EH (cell line): ENCODE data around the gene ZBTB45.
"Not testable (repeated sequence)": the region's sequence is repeated elsewhere in the genome, so short reads cannot be mapped to it uniquely, and the experiment has no call there.

Experiments used
- DNase-seq: peaks from one replicate; pipeline ENCODE4 v3.0.0-alpha.2; 2015; ENCODE audit warnings: low read depth

The ZBTB45 gene

GRCh38 chr19:58554494-58555368 lies 35.1 kb upstream of the ZBTB45 start, which contains the start of gene CHMP2A:
Gene CHMP2A, minus strand, starts transcription at chr19:58555105. Its CDS starts 893 bp downstream, at chr19:58554212.
- DNase-seq, result peak; percentile 97

DNA sequence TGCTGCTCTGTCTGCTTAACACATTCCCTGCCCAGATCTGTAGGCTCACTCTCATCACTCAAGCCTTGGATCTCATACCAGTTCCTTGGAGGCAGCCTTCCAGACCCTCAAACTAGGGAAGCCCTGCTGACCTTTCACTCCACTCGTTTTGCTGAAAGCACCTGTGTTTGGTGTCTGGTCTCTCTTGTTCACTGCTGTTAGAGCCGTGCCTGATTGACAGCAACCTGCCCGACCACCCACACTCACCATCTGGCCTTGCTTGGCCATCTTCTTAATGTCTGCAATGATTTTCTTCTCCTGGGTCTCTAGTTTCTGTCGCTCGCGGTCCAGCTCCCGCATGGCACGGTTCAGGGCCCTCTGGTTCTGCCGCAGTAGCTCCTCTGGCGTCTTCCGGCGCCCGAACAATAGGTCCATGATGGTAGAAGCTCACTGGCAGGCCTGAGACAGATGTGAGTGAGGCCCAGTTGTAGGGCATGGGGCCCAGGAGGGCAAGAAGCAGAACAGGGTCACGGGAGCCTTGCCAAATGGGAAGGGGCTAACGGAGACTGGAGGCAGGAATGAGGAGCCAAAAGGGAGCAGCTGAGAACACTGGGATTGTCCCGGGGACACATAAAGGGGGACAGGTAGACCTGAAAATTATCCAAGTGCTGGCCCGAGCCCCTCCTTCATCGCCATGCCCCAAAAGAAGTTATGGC lies 34.3 kb upstream of the ZBTB45 start:
- no peak for DNase-seq

DNA sequence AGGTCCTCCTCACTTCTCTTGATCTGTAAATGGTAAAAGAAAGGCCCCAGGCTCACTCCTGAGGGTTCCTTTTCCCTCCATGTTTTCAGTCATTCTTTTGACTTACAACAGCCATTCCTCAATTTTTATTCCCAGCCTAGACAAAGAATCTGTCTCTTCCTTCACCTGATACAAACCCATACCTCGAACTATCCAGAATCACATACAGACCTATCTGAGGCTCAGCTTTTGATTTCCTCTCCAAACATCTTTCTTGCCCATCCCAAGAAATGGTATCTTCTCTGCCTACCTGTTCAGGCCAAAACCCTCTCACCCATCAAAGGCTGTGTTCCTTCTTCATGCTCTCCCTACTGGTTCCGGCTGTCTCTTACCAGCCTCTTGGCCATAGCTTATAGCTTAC lies 33.0 kb upstream of the ZBTB45 start:
- DNase-seq, result no peak

DNA sequence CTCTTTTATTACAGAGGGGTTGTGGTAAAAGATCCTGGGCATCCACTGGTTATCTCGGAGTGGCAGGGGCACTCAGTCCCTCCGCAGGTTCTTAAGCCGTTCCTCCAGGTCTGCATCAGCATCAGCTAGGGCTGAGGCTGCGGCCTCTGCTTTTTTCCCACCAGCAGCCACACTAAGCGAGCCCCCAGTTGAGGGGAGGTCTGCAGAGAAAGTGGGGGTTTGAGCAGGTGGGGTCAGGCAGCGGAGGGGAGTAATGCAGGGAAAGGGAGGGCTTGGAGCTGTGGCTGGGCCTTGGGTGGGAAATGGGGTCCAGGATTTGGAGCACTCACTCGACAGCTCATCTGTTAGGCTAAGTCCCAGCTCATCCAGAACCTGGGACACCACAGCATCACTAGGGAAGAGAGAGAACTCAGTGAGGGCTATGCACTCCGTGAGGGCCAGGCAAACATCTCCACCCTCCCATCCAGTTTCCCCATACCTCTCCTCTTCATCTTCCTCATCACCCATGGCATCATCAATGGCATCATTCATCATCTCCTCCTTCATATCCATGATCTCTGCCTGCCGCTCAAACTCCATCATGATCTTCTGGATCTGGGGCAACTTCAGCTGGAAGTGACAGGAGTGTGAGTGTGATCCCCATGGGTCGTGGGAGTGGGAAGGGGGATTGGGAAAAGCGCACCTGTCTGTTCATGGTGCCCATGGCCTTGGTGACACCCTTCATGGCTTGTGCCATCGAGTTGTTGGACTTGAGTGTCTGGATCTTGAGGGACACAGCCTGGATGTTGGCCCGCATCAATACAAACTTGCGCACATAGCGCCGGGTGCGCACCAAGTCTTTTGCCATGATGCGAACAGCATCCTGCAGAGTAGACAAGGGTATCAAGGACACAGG lies 32.2 kb upstream of the ZBTB45 start:
- no peak for DNase-seq

DNA sequence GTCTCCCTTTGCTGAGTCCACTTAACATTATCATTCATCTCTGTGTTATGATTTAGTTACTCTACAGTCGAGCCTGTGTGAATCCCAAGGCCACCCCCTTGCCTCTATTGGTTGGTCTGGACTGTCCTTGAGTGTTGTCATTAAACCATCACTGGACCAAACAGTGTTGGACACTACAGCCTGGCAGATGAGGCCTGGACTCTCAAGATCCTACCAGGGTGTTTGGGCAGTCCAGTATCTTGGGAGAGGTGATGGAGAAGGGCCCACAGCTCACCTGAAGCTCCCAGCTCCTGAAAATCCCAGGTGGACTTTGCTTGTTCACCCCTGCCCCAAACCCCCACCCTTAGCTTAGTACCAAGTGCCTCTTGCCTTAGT lies 31.5 kb upstream of the ZBTB45 start:
- no peak for DNase-seq

GRCh38 chr19:58550362-58551122 lies 30.9 kb upstream of the ZBTB45 start:
- DNase-seq, result no peak

GRCh38 chr19:58549664-58550361 lies 30.2 kb upstream of the ZBTB45 start:
- no peak for DNase-seq

- DNase-seq, result no peak
Observed at GRCh38 chr19:58548859-58549663, 29.5 kb upstream of the ZBTB45 start.

GRCh38 chr19:58547323-58548312 lies 28.0 kb upstream of the ZBTB45 start:
- DNase-seq, result no peak

DNA sequence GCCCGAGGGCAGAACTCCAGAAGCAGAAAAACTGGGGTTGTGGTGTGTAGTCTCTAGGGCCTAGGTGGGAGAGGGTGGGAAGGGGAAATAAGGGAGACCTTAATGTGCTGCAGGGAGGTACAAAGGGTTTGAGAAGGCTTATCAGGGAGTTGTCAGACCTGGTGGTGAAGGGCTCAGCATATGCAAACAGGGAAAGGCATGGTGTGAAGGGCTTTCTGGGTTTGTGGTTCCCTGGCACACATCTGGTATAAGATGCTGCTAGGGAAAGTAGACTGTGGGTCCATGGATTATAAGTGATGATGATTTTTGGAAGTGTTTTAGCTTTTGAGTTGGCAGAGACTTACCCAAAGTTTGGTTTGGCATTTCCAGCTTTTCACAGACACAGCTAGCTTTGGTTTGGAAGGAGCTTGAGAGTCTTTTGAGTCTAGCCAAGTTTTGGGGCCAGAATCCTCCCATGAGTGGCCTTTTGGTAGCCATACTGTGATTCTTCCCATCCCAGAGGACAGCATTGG lies 26.5 kb upstream of the ZBTB45 start:
- no peak for DNase-seq

DNA sequence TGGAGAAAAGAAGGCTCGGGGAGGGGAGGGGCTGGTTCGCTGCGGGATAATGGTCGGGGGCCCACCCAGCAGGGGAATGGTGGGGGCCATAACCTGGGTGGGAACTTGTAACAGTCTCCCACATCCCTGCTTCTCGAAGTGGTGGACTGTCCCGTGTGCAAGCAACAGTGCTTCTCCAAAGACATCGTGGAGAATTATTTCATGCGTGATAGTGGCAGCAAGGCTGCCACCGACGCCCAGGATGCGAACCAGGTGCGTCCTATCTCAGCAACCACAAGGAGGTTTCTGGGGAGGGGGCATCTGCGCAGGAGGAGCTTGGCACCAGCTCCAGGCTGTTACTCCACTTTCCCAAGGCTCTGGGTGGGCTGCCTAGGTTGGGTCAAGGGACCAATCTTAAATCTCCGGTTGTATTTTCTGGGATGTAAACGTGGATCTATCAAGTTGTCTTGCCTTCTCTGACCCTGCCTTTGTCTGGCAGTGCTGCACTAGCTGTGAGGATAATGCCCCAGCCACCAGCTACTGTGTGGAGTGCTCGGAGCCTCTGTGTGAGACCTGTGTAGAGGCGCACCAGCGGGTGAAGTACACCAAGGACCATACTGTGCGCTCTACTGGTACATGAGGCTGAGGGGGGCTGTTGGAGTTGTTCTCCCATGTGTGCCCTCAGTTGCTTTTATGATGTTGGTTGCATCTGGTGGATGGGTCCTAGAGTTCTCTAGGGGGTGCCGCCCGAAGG lies 25.8 kb upstream of the ZBTB45 start:
- DNase-seq, result peak; percentile 12

- DNase-seq, result peak; percentile 69
Observed at GRCh38 chr19:58544591-58545285, 25.1 kb upstream of the ZBTB45 start.

- DNase-seq, result peak; percentile 99
Observed at GRCh38 chr19:58543826-58544590, 24.4 kb upstream of the ZBTB45 start, which contains the start of gene TRIM28. Gene TRIM28, plus strand, starts transcription at chr19:58544064. Its CDS starts 694 bp downstream, at chr19:58544758.

GRCh38 chr19:58542641-58543372 lies 23.2 kb upstream of the ZBTB45 start:
- not testable (repeated sequence) for DNase-seq

- DNase-seq, result not testable (repeated sequence)
Observed at GRCh38 chr19:58539169-58539559, 19.6 kb upstream of the ZBTB45 start.
